Measurements from ENCODE around the gene SPRR2A. TPM values are rescaled to one million over a fixed set of nuclear protein-coding genes. Genes with fewer than 3 reads are reported as not detected.

Gene SPRR2A
- total RNA-seq, 1 experiment from 2014 or later, result not detected

GRCh38 chr1:153095764-153096163 is 38.5 kb upstream of the SPRR2A start:
- Mint-ChIP-seq H3K27me3 (ENCODE audit: insufficient read depth, unreplicated experiment) (peaks cover 14% of the 10 kb centered on the region), H3K36me3 (ENCODE audit: insufficient read depth, unreplicated experiment) (no peaks in the 10 kb centered on the region), H3K4me3 (ENCODE audit: unreplicated experiment) (no peak overlapping the region), H3K4me1 (ENCODE audit: low read depth, unreplicated experiment) (no peaks in the 10 kb centered on the region), H3K9me3 (ENCODE audit: unreplicated experiment) (no peaks in the 10 kb centered on the region), H3K27ac (ENCODE audit: unreplicated experiment) (no peak overlapping the region)
- Histone ChIP-seq H3K4me3 (ENCODE audit: low read depth, low read length) (no peak overlapping the region), H3K27me3 (replicated peaks; ENCODE audit: control insufficient read depth, insufficient read depth, low read length) (no peaks in the 10 kb centered on the region; the same call in none of the 2 replicates), H3K4me1 (no peaks in the 10 kb centered on the region), H3K9me3 (no peaks in the 10 kb centered on the region), H3K36me3 (ENCODE audit: control insufficient read depth, insufficient read depth, low read length) (no peaks in the 10 kb centered on the region)
- no peak for DNase-seq
- no peak for TF ChIP-seq CTCF (IDR thresholded peaks at IDR 0.05; ENCODE audit: insufficient read depth in 1 of 2, low read depth in 1 of 2, low read length in 1 of 2, severe bottlenecking in 1 of 2, unreplicated experiment in 1 of 2)
- ChIA-PET CTCF (interaction anchor here (1.5 kb wide), 1 partner anchor 442 kb away, joined by 3 read pairs; no protein-coding TSS in a partner anchor), POLR2A (no interaction called here)
- no TSS peak for BruUV-seq (replicated peaks)
- intact Hi-C loops (cut with micrococcal nuclease; ENCODE audit: unreplicated experiment), result loop anchor here (10.0 kb wide), 1 partner anchor 99 kb away; no protein-coding TSS in a partner anchor

- no peak within 1 kb of the TSS for H3K4me3 Mint-ChIP-seq (ENCODE audit: unreplicated experiment)
- CTCF ChIA-PET, result no interaction called here
- TF ChIP-seq CTCF (IDR thresholded peaks at IDR 0.05; ENCODE audit: insufficient read depth in 1 of 2, low read depth in 1 of 2, low read length in 1 of 2, severe bottlenecking in 1 of 2, unreplicated experiment in 1 of 2), result no peak
- intact Hi-C loops (cut with micrococcal nuclease; ENCODE audit: unreplicated experiment), result loop anchor here (10.0 kb wide), 1 partner anchor 100 kb away; no protein-coding TSS in a partner anchor
- H3K36me3 Mint-ChIP-seq (ENCODE audit: insufficient read depth, unreplicated experiment), result no peaks in the 10 kb centered on the region
- H3K4me1 ChIP-seq, result no peaks in the 10 kb centered on the region
- no peak for DNase-seq
- H3K9me3 Mint-ChIP-seq (ENCODE audit: unreplicated experiment), result no peaks in the 10 kb centered on the region
- no peaks in the 10 kb centered on the region; the same call in none of the 2 replicates for H3K27me3 ChIP-seq (replicated peaks; ENCODE audit: control insufficient read depth, insufficient read depth, low read length)
- no peaks in the 10 kb centered on the region for H3K9me3 ChIP-seq
- no peak within 1 kb of the TSS for H3K4me3 ChIP-seq (ENCODE audit: low read depth, low read length)
- H3K36me3 ChIP-seq (ENCODE audit: control insufficient read depth, insufficient read depth, low read length), result no peaks in the 10 kb centered on the region
- POLR2A ChIA-PET, result no interaction called here
- BruUV-seq (replicated peaks), result no TSS peak
- H3K27ac Mint-ChIP-seq (ENCODE audit: unreplicated experiment), result no peak within 1 kb of the TSS
- peaks cover 8% of the 10 kb centered on the region for H3K27me3 Mint-ChIP-seq (ENCODE audit: insufficient read depth, unreplicated experiment)
- no peaks in the 10 kb centered on the region for H3K4me1 Mint-ChIP-seq (ENCODE audit: low read depth, unreplicated experiment)
These were observed 37.1 kb upstream of the SPRR2A start, which contains the start of gene SPRR2E for GRCh38 chr1:153094426-153094825. Gene SPRR2E, minus strand, starts transcription at chr1:153094526. Its CDS starts 775 bp downstream, at chr1:153093751.

- BruUV-seq (replicated peaks), result no TSS peak
- Histone ChIP-seq H3K4me1 (no peaks in the 10 kb centered on the region), H3K9me3 (no peaks in the 10 kb centered on the region), H3K27me3 (replicated peaks; ENCODE audit: control insufficient read depth, insufficient read depth, low read length) (peaks cover 3% of the 10 kb centered on the region; the same call in 1 of the 2 replicates), H3K4me3 (ENCODE audit: low read depth, low read length) (no peak overlapping the region), H3K36me3 (ENCODE audit: control insufficient read depth, insufficient read depth, low read length) (no peaks in the 10 kb centered on the region)
- H3K27me3 Mint-ChIP-seq (ENCODE audit: insufficient read depth, unreplicated experiment), result peaks cover 16% of the 10 kb centered on the region
- ChIA-PET POLR2A (no interaction called here), CTCF (interaction anchor here (0.7 kb wide), 1 partner anchor 105 kb away, joined by 3 read pairs; no protein-coding TSS in a partner anchor)
- DNase-seq, result no peak
- H3K36me3 Mint-ChIP-seq (ENCODE audit: insufficient read depth, unreplicated experiment), result no peaks in the 10 kb centered on the region
- H3K9me3 Mint-ChIP-seq (ENCODE audit: unreplicated experiment), result no peaks in the 10 kb centered on the region
- intact Hi-C loops (cut with micrococcal nuclease; ENCODE audit: unreplicated experiment), result no loop called here
- H3K4me1 Mint-ChIP-seq (ENCODE audit: low read depth, unreplicated experiment), result no peaks in the 10 kb centered on the region
- no peak overlapping the region for H3K4me3 Mint-ChIP-seq (ENCODE audit: unreplicated experiment)
- no peak overlapping the region for H3K27ac Mint-ChIP-seq (ENCODE audit: unreplicated experiment)
- no peak for TF ChIP-seq CTCF (IDR thresholded peaks at IDR 0.05; ENCODE audit: insufficient read depth in 1 of 2, low read depth in 1 of 2, low read length in 1 of 2, severe bottlenecking in 1 of 2, unreplicated experiment in 1 of 2)
These were observed 30.3 kb upstream of the SPRR2A start for GRCh38 chr1:153087652-153088051.
